HG03460 (cell line): ENCODE results near the gene PLEKHG4B.

Experiments
- ATAC-seq: cut with Tn5 transposase; IDR thresholded peaks from one replicate; pipeline ENCODE4 v1.9.1; 2021; ENCODE audit not compliant: unreplicated experiment

The PLEKHG4B gene

DNA sequence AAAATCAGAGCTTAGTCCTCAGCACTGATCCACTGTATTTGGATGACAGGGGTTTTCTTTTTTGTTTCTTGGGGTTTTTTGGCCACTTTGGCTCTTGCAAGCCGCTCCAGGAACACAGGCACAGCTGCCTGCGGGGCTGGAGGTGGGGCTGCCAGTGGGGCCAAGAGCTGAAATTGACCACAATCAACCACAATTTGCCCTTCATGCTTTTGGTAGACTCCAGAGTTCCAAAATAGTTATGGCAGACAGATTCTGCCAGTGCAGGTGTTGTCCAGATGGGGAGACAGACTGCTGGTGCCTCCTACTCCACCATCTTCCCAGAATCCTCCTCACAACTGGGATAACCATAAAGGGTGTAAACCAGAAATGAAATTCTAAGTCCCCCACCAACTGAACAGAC is 36.5 kb downstream of the PLEKHG4B start:
- no peak for ATAC-seq

DNA sequence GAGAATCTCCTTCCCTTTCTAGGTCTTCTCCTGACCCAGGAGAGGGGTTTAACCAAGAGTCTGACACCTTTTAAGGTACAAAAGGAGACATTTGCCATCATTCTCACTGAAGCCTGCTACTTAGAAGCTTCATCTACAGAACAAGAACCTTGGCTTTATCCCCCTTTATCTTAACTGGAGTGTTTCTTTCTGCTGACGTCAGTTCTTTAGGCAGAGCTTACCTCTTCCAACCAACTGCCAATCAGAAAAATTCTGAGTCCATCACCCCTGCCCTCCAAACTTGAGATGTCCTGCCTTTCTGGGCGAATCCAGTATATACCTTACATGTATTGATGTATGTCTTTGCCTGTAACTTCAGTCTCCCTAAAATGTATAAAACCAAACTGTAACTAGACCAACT is 37.2 kb downstream of the PLEKHG4B start:
- ATAC-seq, result no peak

DNA sequence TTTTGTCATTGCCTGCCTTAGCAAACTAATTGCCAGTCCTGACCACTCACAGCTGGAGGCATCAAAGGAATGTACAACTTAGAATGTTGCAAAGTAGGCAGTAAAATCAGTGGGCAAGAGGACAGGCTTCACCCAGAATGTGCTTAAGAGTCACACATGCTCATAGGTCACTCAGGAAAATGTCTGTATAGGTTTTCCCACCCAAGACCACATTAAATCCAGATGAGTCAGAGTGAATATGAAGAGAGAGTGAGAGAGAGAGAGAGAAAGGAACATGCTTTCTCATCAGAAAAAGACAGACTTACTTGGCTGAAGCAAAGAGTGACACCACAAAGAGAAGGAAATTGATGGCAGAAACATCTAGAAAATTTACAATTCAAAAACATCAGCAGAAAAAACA is 37.9 kb downstream of the PLEKHG4B start:
- ATAC-seq, result no peak

DNA sequence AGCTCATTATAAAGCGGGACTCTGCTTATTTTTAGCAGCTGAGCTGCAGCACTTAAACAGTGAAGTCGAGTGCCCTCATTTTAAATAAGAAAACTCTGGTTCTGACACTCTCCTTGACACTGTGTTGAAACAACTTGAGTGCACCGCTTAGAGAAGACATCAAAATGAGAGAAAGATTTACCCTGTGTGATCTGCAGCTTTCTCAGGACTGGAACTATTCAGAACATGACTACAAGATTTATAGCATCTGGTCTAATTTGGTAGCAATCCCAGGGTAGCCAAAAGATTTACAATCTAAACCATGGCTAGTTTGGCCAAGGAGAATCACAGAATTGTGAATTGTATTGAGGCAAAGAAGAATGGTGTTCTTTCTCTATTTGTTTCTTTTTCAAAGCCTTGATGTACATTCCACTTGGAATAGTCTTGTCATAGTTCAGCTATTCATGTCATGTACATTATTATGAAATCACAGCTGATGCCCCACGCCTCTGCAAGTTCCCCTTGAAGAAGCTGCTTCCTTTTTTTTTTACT is 38.7 kb downstream of the PLEKHG4B start:
- no peak for ATAC-seq

DNA sequence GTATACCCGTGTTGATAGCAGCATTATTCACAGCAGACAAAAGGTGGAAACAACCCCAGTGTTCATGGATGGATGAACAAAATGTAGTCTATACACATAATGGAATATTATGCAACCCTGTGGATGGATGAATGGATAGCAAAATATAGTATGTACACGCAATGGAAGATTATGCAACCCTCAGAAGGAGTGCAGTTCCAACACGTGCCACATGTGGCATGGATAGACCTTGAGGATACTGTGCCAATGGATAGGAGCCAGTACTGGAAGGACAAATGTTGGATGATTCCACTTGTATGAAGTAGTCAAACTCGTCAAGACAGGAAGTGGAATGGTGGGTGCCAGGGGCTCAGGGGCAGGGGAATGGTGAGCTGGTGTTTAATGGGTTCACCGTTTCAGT is 44.9 kb downstream of the PLEKHG4B start:
- ATAC-seq, result no peak

DNA sequence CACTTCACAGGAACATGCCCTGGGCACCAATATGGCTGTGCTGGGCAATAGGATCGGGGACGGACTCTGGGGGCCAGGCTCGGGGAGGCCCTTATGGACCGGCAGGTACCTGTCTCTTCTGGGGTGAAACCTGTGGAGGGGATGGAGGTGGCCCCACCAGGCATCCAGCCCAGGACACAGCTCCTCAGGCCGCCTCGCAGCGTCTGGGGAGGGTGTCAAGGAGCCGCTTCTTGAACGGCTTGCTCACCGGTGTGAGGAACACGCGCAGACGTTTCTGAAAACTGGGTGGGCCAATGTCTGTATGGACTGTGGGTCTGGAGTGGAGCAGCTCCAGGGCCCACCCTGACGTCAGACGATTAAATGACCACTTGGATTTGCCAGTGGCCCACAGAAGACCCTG is 45.8 kb downstream of the PLEKHG4B start:
- no peak for ATAC-seq

DNA sequence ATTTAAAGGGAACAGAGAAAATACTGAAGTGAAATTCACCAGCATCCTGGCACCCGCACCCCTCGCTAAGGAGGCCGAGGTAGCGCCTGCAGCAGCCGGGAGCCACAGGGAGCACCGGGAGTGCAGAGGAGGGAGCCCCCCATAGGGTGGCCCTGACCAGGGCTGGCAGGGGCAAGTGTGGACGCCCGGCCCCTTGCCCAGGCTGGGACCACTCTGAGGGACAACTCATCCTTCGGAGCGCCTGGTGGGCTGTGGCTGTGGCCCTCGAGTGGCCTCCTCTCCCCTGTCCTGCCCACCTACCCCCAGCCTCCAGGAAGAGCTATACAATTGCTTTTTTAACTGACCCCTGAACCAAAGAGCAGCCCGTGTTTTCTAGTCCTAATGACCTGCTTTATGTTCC is 47.0 kb downstream of the PLEKHG4B start:
- ATAC-seq, result no peak

DNA sequence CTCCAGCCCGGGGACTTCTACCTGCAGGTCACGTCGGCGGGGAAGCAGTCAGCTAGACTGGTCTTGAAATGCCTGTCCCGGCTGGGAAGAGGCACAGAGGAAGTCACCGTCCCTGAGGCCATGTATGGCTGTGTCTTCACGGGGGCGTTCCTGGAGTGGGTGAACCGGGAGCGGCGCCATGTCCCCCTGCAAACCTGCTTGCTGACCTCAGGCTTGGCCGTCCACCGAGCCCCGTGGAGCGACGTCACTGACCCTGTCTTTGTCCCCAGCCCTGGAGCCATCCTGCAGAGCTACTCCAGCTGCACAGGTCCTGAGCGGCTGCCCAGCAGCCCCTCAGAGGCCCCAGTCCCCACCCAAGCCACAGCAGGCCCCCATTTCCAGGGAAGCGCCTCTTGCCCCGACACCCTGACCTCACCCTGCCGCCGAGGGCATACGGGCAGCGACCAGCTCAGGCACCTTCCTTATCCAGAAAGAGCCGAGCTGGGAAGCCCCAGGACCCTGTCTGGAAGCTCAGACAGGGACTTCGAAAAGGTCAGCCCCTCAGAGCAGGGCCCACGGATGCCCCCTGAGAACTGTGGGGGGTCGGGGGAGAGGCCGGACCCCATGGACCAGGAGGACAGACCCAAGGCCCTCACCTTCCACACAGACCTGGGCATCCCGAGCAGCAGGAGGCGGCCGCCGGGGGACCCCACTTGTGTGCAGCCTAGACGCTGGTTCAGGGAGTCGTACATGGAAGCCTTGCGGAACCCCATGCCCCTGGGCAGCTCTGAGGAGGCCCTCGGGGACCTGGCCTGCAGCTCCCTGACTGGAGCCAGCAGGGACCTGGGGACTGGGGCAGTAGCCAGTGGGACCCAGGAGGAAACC is 47.8 kb downstream of the PLEKHG4B start:
- no peak for ATAC-seq

DNA sequence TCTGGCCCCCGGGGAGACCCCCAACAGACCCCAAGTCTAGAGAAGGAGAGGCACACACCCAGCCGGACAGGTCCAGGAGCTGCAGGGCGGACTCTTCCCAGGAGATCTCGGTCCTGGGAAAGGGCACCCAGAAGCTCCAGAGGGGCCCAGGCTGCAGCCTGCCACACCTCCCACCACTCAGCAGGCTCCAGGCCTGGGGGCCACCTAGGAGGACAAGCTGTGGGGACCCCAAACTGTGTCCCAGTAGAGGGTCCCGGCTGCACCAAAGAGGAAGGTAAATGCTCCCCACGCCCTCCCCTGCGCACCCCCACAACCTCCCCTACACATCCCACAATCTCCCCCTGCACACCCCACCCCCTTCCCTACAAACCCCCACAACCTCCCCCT is 48.5 kb downstream of the PLEKHG4B start:
- ATAC-seq, result no peak

DNA sequence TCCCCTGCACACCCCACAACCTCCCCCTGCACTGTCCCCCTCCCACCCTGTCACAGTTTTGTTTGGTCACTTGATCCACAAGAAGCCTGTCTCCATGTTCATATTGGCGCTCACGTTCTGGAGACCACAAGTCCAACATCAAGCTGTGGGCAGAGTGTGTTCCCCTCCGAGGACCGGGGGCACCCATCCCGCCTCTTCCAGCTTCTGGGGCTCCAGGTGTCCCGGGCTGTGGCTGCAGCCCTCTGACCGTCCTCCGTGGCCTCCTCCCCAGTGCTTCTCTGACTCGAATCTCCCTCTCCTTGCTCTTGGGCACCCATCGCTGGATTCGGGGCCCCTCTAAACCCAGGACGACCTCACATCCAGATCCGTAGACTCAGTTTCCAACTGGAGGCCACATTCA is 49.2 kb downstream of the PLEKHG4B start:
- ATAC-seq, result no peak

DNA sequence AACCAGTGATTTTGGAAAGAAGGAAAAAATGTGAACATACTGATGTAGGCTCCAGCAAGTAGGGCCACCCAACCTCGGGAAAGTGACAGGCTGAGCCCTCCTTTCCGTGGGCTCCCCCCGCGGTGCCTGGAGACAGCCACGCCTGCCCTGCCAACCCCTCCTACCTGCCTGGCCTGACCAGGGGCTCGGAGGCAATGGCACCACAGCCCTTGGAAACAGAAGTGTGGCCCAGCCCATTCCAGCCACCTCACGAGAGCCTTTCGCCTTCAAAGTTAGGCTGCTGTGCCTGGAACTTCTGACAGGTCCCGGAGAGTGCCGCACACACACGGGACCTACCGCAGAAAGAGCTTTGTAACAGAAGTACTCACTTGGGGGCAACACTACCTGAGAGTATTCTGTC is 49.8 kb downstream of the PLEKHG4B start:
- no peak for ATAC-seq

DNA sequence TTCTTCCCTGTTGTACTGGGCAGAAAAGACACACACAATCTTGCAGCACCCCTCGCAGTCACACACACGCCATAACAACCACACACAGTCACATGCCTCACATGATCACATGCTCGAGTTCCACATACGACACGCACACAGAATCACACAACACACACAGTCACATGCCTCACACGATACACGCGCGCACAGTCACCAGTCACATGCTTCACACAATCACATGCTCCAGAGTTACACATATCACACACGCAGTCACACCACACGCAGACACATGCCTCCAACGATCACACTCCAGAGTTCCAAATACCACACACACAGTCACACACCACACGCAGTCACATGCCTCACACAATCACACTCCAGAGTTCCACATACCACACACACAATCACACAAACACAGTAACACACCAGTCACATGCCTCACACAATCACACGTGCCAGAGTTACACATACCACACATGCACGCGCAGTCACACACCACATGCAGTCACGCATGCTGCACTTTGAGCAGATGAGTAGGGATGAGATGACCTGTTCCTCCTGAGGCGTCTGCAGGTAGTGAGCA is 50.4 kb downstream of the PLEKHG4B start:
- no peak for ATAC-seq

DNA sequence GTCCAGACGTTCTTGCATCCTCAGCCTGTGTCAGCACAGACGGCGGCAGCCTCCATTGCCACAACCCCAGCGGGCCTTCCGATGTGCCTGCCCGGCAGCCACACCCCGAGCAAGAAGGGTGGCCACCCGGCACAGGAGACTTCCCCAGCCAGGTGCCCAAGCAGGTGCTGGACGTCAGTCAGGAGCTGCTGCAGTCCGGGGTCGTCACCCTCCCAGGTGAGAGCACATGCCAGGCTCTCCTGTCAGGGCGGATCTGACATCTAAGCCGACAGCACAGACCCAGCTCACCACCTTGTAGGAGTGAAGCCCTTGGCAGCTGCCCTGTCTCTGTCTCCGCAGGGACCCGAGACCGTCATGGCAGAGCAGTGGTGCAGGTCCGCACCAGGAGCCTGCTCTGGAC is 51.1 kb downstream of the PLEKHG4B start:
- no peak for ATAC-seq

DNA sequence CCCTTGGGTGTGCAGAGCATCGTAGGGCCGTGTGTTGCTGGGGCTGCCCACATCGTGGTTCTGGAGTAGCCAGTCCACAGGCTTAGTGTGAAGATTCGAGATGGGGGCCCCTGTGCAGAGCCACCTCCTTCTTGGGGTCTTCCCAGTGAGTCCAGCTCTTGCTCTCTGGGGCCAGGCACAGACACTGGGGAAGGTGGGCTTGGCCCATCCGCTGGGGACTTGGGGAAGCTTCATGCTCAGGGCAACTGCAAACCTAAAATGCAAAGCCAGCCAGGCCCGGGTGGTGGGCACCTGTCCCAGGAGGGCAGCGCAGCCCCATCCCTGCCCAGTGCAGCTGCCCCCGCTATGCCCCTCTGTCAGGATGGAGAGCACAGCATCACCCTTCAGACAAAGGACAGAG is 53.0 kb downstream of the PLEKHG4B start:
- ATAC-seq, result no peak

DNA sequence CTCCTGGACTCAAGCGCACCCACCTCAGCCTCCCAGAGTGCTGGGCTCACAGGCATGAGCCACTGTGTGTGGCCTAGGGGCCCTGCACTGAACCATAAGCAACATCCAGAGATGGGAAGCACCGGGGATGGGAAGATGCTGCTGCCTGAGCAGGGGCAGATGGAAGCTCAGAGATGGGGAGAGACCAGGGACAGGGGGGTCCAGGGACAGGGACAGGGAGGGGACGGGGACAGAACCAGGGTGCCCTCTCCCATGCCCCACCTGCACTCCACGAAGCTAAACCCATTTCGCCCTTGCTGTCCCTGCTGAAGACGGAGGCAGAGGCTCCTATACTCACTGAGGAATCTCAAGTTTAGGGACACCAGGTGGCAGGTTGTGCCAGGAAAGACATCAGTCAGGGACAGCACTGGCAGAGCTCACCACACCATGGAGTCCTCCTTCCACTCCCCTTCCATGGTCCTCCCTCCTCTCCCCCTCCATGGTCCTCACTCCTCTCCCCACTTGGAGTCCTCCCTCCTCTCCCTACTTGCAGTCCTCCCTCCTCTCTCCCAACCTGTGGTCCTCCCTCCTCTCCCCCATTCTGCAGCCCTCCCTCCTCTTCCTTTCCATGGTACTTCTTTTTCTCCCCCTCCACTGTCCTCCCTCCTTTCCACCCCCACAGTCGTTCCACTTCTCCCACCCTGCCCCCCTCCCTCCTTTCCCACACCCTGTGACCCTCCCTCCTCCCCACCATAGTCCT is 53.8 kb downstream of the PLEKHG4B start:
- ATAC-seq, result no peak

DNA sequence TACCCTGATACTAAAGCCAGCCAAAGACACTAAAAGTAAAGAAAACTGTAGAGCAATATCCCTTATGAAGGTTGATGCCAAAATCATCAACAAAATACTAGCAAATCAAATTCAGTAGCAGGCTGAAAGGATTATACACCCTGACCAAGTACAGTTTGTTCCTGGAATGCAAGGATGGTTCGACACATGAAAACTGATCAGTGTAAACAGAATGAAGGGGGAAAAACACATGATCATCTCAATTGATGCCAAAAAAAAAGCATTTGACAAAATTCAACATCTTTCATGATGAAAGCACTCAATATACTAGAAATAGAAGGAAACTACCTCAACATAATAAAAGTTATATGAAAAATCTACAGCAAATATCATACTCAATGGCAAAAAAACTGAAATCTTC is 55.8 kb downstream of the PLEKHG4B start:
- no peak for ATAC-seq

DNA sequence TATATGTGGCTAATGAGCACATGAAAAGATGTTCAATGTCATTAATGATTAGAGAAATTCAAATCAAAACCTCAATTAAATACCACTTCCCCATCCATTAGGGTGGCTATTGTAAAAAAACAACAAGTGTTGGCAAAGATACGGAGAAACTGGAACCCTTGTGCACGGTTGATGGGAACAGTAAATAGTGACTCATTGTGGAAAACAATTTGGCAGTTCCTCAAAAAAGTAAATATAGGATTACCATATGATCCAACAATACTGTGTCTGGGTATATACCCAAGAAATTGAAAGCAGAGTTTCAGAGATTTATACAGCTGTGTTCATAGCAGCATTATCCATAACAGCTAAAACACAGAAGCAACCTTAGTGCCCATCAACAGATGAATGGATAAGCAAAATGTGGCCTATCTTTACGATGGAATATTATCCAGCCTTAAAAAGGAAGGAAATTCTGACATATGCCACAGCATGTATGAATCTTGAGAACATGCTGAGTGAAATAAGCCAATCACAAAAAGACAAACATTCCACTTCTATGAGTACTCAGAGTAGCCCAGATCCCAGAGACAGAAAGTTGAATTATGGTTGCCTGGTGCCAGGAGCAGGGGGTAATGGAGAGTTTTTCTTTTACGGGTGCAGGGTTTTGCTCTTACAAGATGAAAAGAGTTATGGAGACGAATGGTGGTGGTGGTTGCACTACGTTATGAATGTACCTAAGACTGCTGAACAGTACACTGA is 57.9 kb downstream of the PLEKHG4B start:
- ATAC-seq, result no peak

DNA sequence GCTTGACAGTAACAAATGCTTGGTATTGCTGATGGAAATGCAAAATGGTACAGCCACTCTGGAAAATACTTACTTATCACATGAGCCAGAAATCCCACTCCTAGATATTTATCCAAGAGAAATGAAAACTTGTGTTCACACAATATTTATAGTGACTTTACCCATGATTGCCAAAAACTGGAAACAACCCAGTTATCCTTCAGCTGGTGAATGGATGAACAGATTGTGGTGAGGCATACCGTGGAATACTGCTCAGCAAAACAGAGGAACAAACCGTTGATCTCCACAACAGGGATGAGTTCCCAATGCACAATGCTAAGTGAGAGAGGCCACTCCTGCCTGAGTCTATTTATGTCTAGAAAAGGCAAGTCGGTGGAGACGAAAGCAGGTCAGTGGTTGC is 58.8 kb downstream of the PLEKHG4B start:
- ATAC-seq, result no peak

DNA sequence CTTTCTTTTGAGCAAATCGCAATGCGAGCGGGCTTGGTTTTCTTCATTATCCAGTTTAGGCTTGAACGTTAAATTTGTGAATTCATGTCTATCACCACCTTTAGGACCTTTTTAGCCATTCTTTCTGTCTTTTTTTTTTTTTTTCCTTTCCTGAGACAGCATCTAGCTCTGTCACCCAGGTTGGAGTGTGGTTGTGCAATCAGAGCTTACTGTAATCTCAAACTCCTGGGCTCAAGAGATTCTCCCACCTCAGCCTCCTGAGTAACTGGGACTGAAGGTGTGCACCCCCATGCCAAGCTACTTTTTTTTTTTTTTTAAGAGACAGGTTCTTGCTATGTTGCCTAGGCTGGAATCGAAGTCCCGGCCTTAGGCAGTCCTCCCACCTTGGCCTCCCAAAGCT is 60.1 kb downstream of the PLEKHG4B start:
- ATAC-seq, result no peak

DNA sequence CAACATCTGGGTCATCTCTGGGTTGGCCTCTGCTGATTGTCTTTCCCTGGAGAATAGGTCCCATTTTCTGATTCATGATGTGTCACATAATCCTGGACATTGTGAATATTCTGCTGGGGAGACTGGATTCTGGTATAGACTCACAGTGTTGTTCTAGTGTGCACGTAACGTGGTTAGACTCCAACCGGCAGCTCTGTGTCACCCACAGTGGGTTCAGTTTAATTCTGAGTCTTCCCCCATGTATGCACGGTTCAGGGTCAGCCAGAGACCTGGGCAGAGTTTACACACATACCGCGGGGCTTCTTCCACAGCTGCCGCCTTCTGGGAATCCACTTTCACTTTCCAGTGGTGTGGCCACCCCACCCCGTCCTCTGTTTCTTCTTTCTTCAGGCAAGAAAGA is 61.3 kb downstream of the PLEKHG4B start:
- no peak for ATAC-seq

DNA sequence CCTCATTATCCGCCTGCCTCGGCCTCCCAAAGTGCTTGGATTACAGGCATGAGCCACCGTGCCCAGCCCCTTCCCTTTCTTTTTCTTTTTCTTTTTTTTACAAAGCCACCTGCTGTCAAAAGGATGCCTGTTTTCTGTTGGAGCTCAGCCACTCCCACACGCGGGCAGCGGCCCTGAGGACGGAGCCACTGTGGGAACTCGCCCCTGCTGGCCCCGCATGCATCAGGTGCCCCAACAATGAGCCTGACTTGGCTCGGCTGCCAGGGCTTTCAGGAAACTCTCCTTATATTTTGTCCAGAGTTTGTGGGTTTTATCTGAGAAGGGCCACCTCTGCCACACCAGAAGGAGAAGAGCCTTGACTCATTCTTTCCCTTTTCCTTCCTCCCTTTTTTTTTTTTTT is 62.3 kb downstream of the PLEKHG4B start:
- ATAC-seq, result no peak
